GM03348 (cell line): ENCODE measurements around the gene NFIL3.

Source experiments
- DNase-seq: peaks from one replicate; pipeline ENCODE4 v3.0.0; 2012; ENCODE audit warnings: low spot score

The NFIL3 gene

GRCh38 chr9:91359734-91360470, 63.7 kb downstream of the NFIL3 start:
- DNase-seq, result no peak

- DNase-seq, result no peak
These were observed 64.5 kb downstream of the NFIL3 start for GRCh38 chr9:91359083-91359482.
